OCI-LY7 (cell line): ENCODE measurements around the gene UBA6. TPM values are rescaled to one million over a fixed set of nuclear protein-coding genes. Genes with fewer than 3 reads are reported as not detected.

Experiments used
- BruUV-seq: library from RNA; stranded (reverse); fragments of 400-500 nt; replicated peaks from 2 replicates; lab custom pipeline; 2021; lab: Mats Ljungman, UMichigan
- CTCF ChIA-PET: fragments of 300-600 bp; sonication (Branson Sonifier 250); formaldehyde crosslinking; loops from one replicate; lab custom pipeline; 2022; ENCODE audit warnings: antibody characterized with exemption; ENCODE audit not compliant: unreplicated experiment; lab: Charles Lee
- POLR2A ChIA-PET: fragments of 300-600 bp; sonication (Branson Sonifier 250); formaldehyde crosslinking; loops from one replicate; lab custom pipeline; 2022; ENCODE audit warnings: antibody characterized with exemption; lab: Charles Lee
- DNase-seq: peaks from one replicate; pipeline ENCODE4 v3.0.0-alpha.2; 2015; ENCODE audit warnings: low spot score
- H2AFZ ChIP-seq: fragments of 200-600 bp; sonication (generic), shearing (Covaris generic); 2 replicates; pipeline ENCODE4 v1.6.1; 2014; ENCODE audit warnings: mild to moderate bottlenecking, antibody characterized with exemption, low read length, moderate library complexity
- H3K27ac ChIP-seq: fragments of 200-600 bp; sonication (generic); 2 replicates; pipeline ENCODE4 v1.5.1; 2014; ENCODE audit warnings: mixed run types, low read depth, mild to moderate bottlenecking, moderate library complexity, low read length, inconsistent platforms; ENCODE audit not compliant: poor library complexity, severe bottlenecking
- H3K36me3 ChIP-seq: fragments of 200-600 bp; sonication (generic); 2 replicates; pipeline ENCODE4 v1.6.1; 2014; ENCODE audit warnings: mild to moderate bottlenecking, antibody characterized with exemption, low read length, moderate library complexity, mixed read lengths; ENCODE audit not compliant: insufficient read depth
- H3K4me1 ChIP-seq: fragments of 200-600 bp; sonication (generic); 2 replicates; pipeline ENCODE4 v1.5.1; 2014; ENCODE audit warnings: mild to moderate bottlenecking, low read length; ENCODE audit not compliant: insufficient read depth, poor library complexity, severe bottlenecking
- H3K4me2 ChIP-seq: fragments of 200-600 bp; sonication (generic); 2 replicates; pipeline ENCODE4 v1.6.1; 2014; ENCODE audit warnings: mild to moderate bottlenecking, low read length
- H3K4me3 ChIP-seq: fragments of 200-600 bp; sonication (generic); 2 replicates; pipeline ENCODE4 v1.5.1; 2014; ENCODE audit warnings: mild to moderate bottlenecking, low read depth, low read length; ENCODE audit not compliant: poor library complexity, severe bottlenecking
- H3K79me2 ChIP-seq: fragments of 200-600 bp; sonication (generic); 2 replicates; pipeline ENCODE4 v1.6.1; 2016; ENCODE audit warnings: low read depth, mild to moderate bottlenecking, low read length, moderate library complexity, mixed read lengths; ENCODE audit not compliant: insufficient read depth
- H3K9me2 ChIP-seq: fragments of 200-600 bp; sonication (generic); 2 replicates; pipeline ENCODE4 v1.6.1; 2016; ENCODE audit warnings: mild to moderate bottlenecking, low read length, mixed read lengths; ENCODE audit not compliant: insufficient read depth
- H3K9me3 ChIP-seq: fragments of 200-600 bp; sonication (generic); 2 replicates; pipeline ENCODE4 v1.6.1; 2014; ENCODE audit warnings: mild to moderate bottlenecking, mixed run types, low read length, mixed read lengths
- H4K20me1 ChIP-seq: fragments of 200-600 bp; sonication (generic); 2 replicates; pipeline ENCODE4 v1.6.1; 2014; ENCODE audit warnings: mild to moderate bottlenecking, antibody characterized with exemption, low read length, moderate library complexity, mixed read lengths; ENCODE audit not compliant: insufficient read depth
- EZH2phosphoT487 ChIP-seq: fragments of 200-600 bp; sonication (generic); IDR thresholded peaks from 2 replicates; pipeline ENCODE4 v1.6.1; 2018; ENCODE audit warnings: low read depth, borderline replicate concordance, mild to moderate bottlenecking, mixed run types, antibody characterized with exemption, low read length, moderate library complexity, mixed read lengths
- intact Hi-C: fragments of 100-400 bp; cut with micrococcal nuclease; formaldehyde crosslinking; loops from one replicate; pipeline ENCODE4 v1.10.0; 2022; ENCODE audit not compliant: unreplicated experiment
- total RNA-seq, 2 experiments: library from RNA; depleted of rRNA in 1 of 2; stranded (reverse); fragments of >200 nt in 1 of 2; shearing (Covaris generic) in 1 of 2; gene quantifications; 2 replicates each; pipeline ENCODE4 v1.2.3, GENCODE V29; 2014 to 2022
- TF ChIP-seq, protein P1 (sequence below): fragments of 200-600 bp; sonication (generic); conservative IDR thresholded peaks from 2 replicates; pipeline ENCODE4 v1.5.1; 2014; ENCODE audit warnings: mild to moderate bottlenecking, antibody characterized with exemption, low read length, moderate library complexity, mixed read lengths

The UBA6 gene
- total RNA-seq, 2 experiments from 2014 or later: 40.6 to 92.4 TPM

DNA sequence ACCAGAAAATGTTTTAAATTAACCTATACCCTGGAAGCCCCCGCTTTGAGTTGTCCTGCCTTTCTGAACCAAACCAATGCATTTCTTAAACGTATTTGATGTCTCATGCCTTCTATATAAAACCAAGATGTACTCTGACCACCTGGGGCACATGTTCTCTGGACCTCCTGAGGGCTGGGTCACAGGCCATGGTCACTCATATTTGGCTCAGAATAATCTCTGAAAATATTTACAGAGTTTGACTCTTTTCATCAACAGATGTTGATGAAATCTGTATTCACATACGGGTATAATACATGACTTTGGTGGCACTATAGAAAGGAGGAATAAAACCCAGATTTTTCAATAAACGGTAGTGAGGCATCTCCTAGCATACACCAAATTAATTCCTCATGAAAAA, 86.8 kb downstream of the UBA6 start:
- intact Hi-C loops: no loop called here
- Histone ChIP-seq H4K20me1 (no peaks in the 10 kb centered on the region), H3K4me3 (no peak overlapping the region), H2AFZ (no peak overlapping the region), H3K4me2 (no peak overlapping the region), H3K9me3 (peaks cover 22% of the 10 kb centered on the region), H3K4me1 (no peaks in the 10 kb centered on the region), H3K36me3 (peaks cover 74% of the 10 kb centered on the region), H3K9me2 (no peaks in the 10 kb centered on the region), H3K27ac (no peak overlapping the region), H3K79me2 (no peaks in the 10 kb centered on the region)
- TF ChIP-seq, protein P1, sequence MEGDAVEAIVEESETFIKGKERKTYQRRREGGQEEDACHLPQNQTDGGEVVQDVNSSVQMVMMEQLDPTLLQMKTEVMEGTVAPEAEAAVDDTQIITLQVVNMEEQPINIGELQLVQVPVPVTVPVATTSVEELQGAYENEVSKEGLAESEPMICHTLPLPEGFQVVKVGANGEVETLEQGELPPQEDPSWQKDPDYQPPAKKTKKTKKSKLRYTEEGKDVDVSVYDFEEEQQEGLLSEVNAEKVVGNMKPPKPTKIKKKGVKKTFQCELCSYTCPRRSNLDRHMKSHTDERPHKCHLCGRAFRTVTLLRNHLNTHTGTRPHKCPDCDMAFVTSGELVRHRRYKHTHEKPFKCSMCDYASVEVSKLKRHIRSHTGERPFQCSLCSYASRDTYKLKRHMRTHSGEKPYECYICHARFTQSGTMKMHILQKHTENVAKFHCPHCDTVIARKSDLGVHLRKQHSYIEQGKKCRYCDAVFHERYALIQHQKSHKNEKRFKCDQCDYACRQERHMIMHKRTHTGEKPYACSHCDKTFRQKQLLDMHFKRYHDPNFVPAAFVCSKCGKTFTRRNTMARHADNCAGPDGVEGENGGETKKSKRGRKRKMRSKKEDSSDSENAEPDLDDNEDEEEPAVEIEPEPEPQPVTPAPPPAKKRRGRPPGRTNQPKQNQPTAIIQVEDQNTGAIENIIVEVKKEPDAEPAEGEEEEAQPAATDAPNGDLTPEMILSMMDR: no peak
- TF ChIP-seq EZH2phosphoT487: no peak
- ChIA-PET POLR2A (no interaction called here), CTCF (no interaction called here)
- no peak for DNase-seq
- no TSS peak for BruUV-seq

DNA sequence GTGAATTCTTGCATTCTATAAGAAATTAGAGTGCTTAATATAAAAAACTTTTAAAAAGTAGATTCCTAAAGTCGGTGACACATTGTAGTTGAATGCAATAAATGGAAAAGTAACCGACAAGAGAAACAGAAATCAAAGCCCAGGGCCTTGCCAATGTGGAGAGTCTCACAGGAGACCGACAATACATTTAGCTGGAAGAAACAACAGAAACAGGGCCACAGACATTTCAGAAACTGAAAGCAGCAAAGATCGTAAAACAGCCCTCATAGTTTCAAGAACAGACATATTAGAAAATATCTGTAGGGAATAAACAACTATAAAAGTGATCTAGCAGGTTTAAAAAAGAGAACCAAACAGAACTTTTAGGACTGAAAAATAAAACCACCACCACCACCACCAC, 92.9 kb downstream of the UBA6 start:
- Histone ChIP-seq H2AFZ (no peak overlapping the region), H3K4me2 (no peak overlapping the region), H3K4me3 (no peak overlapping the region), H3K4me1 (no peaks in the 10 kb centered on the region), H3K9me3 (peaks cover 19% of the 10 kb centered on the region), H3K27ac (no peak overlapping the region), H3K36me3 (peaks cover 88% of the 10 kb centered on the region), H3K79me2 (no peaks in the 10 kb centered on the region), H4K20me1 (no peaks in the 10 kb centered on the region), H3K9me2 (no peaks in the 10 kb centered on the region)
- ChIA-PET CTCF (no interaction called here), POLR2A (no interaction called here)
- intact Hi-C loops: no loop called here
- no peak for TF ChIP-seq EZH2phosphoT487
- TF ChIP-seq, protein P1: no peak
- DNase-seq: no peak
- BruUV-seq: no TSS peak

DNA sequence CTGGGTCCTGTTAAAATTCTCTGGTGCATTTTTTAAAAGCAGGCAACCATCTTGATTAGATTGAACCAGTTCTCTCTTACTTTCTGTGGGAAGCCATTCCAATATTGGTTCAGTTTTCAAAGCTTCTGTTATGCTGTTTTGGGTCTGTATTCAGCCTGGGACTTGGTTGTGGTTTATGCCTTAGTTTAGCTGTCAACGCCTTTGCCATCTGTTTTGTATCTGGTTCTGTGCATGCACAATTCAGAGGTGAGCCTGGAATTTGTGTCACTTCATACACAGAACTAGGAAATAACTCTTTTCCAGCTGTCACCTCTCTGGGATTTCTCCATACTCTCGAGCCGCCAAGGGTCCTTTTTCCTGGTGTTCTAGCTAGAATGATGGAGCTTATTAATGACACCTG, 96.2 kb downstream of the UBA6 start:
- H3K9me2 ChIP-seq: no peaks in the 10 kb centered on the region
- H3K36me3 ChIP-seq: peaks cover 99% of the 10 kb centered on the region
- no peaks in the 10 kb centered on the region; the same call in 1 of the 2 replicates for H3K79me2 ChIP-seq
- no TSS peak for BruUV-seq
- intact Hi-C loops: no loop called here
- no peak for DNase-seq
- H3K4me3 ChIP-seq: no peak overlapping the region
- H3K4me1 ChIP-seq: no peaks in the 10 kb centered on the region
- no peaks in the 10 kb centered on the region for H4K20me1 ChIP-seq
- 0 out of 2 replicates have a peak, but pooled peaks cover 7% of the 10 kb centered on the region for H3K9me3 ChIP-seq
- TF ChIP-seq, protein P1: no peak
- TF ChIP-seq EZH2phosphoT487: no peak
- no peak overlapping the region for H3K27ac ChIP-seq
- CTCF ChIA-PET: no interaction called here
- H3K4me2 ChIP-seq: no peak overlapping the region
- POLR2A ChIA-PET: interaction anchor here (0.7 to 1.9 kb wide), 3 partner anchors 9 to 17 kb away, joined by 3 to 5 read pairs (median 3); no protein-coding TSS in a partner anchor
- no peak overlapping the region for H2AFZ ChIP-seq
